GM19238 (cell line): ENCODE measurements around the gene EPS8L2.

ENCODE experiments used
- DNase-seq: peaks from one replicate; pipeline ENCODE4 v3.0.0; 2011; ENCODE audit warnings: low spot score; ENCODE audit not compliant: insufficient read length

The EPS8L2 gene

DNA sequence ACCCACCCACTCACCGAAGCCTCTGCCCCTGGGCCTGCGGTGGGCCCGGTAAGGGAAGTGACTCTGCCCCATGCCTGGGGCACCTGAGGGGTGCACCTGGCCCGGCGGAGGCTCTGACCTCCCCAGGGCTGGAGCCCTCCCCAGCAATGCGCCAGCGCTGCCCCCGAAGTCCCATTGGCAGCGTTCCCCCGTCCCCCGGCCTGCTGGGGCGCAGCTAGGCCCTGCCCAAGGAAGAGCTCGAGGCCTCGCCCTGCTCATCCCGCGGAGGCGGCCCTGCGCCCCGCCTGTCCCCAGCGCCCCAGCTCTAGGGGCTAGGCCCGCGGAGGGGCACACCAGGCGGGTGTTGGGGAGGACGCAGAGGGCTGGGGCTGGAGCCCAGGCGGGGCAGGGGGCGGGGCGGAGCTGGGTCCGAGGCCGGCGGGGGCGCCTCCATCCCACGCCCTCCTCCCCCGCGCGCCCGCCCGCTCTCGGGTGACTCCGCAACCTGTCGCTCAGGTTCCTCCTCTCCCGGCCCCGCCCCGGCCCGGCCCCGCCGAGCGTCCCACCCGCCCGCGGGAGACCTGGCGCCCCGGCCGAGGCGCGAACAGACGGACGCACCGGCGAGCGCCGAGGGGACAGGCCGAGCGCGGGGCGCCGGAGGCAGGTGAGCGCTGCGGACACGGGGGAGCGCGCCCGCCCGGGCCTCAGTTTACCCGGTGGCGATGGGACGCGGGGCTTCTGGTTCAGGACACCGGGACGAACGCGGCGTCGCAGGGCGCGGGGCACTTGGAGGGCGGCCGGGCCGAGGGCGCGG lies at the start of gene EPS8L2:
EPS8L2 (plus strand) TSS at position 586 of the 793 bp plus-strand sequence. CDS start 3,177 bp downstream, outside the sequence.
- DNase-seq: no peak

DNA sequence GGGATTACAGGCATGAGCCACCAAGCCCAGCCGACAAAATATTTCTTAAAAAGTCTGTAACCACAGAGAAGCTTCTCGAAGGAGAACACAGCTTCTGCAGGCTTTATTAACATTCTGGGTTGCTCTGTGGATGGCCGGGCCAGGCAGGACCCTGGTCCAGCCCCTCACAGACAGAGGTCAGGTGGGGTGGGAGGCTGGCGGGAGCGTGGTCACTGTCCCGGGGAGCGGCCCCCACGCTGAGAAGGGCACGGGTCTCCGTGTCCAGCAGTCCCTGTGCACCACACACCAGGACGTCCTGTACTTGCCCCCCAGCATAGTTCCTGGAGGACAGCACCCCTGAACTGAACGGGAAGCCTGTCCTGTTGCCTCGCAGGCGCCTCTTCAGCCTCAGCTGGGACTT lies 49.6 kb upstream of the EPS8L2 start:
- no peak for DNase-seq

DNA sequence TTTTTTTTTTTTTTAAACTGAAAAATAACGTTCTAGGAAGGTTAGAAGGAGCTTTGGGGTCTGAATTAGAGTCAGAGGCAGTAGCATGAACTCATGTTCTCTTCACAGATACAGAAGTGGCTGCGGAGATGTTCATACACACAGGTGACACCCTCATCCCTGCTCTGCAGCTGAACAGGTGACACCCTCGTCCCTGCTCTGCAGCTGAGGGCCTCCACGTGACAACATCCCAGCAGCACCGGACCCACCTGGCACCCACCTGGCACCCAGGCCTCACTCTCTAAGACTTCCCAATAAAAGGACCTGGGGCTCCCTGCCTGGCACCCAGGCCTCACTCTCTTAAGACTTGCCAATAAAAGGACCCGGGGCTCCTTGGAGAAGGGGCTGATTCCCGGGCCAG lies 49.2 kb upstream of the EPS8L2 start:
- DNase-seq: no peak

DNA sequence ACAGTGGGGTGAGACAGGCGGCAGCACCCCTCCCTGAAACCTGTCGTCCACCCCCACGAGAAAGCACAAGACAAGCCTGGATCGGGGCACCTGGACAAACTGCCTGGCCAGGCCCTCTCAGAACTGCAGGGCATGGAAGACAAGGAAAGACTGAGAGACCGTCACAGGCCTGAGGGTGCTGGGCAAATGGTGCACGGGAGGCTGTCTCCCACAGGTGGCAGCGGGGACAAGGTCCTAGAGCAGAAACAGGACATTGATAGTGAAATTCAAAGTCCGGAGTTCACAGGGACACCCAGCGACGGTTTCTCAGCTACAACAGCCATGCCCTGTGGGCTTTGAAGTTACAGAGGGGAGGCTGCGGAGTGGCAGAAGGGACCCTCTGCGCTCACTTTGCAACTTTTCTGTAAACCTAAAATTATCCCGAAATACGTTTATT lies 48.3 kb upstream of the EPS8L2 start:
- no peak for DNase-seq

DNA sequence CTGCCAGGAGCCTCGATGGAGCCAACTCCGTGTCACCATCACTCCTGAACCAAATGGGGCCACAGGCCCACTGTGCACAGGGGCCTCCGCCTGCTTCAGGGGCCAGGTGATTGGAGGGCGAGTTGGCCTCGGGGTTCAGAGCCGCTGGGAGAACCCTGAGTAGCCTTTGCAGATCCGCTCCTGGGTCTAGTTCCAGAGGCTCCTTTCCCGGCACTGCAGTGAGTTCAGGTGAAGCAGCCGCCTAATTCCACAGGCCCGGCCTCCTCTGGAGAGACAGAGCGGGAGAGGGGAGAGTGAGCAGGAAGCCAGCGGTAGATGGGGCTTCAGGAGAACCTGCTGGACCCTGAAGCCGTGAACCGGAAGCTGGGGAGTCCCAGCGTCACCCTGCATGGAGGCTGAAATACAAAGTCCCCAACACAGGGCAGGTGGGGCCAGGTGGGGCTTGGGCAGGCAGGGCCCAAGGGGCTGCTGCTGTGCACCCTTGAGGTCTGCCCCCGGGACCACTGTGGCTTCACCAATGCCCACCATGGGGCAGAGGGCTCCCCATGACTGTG lies 46.4 kb upstream of the EPS8L2 start:
- no peak for DNase-seq

DNA sequence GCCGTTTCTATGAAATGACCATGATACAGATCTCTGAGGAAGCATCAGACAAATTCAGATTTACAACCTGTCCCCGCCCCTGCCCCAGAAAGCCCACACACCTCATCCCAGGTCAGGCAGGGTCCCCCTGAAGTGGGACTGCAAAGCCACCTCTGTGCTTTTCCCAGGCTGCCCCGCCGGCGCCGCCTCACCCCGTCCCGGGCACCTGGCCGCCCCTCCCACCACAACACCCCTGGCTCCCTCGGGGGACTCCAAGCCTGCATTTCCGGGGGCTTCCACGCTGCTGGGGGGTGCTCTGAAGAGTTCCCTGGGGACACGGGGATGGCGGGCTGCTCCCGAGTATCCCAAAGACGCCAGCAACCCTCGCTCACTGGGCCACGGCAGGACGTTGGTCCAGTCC lies 45.8 kb upstream of the EPS8L2 start:
- DNase-seq: no peak

DNA sequence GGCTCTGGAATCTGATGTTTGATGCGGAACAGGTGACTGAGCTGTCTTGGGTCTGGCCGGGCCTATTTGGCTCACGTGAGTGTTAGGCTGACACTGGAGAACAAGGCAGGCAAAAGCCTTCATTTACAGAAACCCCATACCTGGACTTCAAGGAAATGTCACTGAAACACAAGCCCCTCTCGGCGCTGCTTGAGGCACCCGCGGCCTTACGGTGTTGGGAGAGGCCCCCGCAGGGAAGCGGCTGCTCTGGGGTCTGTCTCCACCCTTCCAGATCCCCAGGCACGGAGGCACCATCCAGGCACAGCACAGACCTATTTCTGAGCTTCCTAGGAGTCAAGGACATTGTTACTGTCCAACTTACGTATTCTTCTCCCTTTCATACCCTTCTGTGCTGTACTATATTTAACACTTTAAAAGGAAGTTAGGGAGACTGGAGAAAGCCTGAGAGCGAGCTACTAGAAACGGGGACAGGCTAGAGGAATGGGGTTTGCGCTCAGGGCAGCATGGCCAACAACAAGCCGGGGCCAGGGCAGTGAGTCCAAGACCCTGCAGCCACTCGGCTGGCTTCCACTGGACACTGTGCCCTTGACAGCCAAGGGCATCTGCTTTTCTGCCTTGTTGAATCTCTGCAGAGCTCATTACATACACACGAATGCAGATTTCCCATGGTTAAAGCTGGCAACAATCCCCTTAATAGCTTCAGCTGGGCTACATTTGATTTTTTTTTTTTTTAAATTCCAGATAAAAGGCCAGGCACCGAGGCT lies 45.2 kb upstream of the EPS8L2 start:
- DNase-seq: no peak

DNA sequence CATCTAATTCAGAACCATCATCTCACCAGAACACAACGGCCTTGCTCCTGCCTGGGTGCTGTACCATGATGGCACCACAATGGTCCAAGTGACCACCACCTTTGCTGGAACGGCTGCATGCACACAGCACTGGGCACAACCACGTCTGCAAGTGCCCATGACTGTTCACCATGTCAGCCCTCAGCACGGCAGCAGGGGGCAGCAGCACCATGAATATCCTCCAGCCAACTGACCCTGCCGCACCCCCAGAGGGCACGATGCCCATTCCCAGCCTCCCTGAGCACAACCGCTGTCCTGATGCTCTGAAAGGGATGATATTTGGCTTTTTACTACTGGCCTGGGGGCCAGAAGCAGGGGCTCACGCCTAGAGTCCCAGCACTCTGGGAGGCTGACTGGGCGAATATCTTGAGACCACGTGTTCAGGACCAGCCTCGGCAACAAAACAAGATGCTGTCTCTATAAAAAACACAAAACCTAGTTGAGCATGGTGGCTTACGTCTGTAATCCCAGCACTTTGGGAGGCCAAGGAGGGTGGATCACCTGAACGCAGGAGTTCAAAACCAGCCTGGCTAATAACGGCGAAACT lies 43.2 kb upstream of the EPS8L2 start:
- peak; percentile 72 for DNase-seq

DNA sequence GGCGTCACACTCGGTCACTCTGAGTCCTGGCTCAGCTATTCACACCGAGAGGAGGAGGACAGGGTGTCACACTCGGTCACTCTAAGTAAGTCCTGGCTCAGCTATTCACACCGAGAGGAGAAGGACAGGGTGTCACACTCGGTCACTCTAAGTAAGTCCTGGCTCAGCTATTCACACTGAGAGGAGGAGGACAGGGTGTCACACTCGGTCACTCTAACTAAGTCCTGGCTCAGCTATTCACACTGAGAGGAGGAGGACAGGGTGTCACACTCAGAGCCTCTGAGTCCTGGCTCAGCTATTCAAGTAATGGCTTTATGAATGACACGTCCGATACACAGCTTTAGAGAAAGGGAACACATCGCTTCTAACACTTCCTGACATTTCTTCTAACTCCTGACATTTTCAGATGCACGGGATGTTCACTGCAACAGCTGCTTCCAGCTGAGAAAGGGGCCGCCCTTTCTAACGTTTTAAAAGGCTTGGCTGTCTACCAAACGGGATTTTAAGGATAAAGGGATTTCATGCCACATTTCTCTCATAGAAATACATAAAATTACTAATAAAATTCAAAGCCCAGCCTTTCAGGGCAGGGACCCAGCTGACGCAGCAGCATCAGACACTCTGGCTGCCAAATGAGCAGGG lies 40.8 kb upstream of the EPS8L2 start:
- DNase-seq: no peak

DNA sequence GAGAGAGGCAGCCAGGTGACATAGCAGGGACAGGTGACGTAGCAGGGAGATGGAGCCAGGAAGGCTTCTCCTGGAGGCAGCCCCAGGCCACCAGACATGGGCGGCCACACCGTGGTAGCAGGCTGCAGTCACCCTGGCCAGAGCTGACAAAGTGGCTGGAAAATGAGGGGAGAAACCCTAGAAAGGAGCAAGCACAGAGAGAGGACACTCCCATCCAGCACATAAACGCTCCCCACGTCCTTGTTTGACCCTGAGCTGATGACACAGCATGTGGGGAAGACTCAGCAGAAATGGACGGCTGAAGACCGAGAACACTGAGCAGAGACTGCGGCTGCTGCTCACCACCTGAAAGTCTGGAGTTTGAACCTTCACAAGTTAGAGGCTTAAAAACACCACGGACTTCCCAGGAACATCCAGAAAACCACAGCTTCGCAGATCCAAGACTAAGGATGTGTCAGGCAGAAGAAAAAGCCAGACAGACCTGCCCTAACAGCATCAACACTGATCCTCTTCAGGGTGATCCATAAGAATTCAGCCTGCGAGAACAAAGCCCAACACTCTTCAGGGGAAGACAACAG lies 40.2 kb upstream of the EPS8L2 start:
- no peak for DNase-seq

DNA sequence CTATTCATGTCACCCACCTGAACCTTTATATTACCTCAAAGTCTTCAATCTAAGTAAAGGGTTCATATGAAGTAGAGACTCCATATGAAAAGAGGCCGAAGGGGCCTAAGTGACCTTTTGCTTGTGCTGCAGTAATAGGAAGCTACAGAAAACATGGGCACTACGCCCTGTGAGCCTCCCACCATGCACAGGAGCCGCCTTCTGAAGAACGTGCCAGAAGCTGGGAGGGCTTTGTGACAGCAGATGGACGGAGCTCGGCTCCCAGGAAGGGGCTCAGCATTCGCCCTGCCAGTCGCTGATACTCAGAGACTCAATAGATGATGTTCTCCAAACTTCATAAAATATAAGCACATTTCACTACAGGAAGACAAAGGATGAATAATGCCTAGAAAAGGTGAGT lies 32.2 kb upstream of the EPS8L2 start:
- DNase-seq: no peak

DNA sequence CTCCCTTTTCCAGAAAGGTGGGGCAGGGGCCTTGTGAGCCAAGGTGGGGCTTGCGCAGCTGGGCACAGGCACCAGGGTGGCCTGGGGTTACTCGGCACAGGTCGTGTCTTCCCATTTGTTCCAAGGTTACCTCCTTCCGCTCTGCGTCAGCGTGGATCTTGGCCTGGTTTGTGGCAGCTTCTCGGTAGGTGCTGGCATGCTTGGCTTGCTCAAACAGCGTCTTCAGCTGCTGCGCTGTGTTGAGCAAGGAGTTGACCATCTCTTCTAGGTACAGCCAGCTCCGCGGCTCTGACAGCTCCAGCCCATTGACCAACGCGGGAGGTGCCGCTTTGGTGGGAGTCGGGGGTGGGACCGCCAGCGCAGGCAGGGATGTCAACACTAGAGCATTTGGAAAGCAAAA lies 31.6 kb upstream of the EPS8L2 start:
- no peak for DNase-seq

DNA sequence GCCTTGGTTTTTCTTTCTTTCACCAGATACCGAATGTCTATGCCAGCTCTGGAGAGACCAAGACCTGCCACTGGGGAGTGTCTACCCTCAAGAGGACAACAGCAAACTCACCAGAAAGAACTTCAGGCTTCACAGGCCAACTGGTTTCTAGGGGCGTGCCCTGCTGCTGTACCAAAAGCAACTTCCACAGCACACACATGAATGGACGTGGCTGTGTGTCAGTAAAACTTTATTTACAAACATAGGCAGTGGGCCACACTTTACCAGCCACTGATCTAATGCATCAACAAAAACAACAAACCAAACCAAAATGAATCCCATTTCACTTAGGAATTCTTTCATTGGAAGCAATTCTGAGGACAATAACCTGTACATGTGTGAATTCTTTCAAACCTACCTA lies 27.7 kb upstream of the EPS8L2 start:
- no peak for DNase-seq

DNA sequence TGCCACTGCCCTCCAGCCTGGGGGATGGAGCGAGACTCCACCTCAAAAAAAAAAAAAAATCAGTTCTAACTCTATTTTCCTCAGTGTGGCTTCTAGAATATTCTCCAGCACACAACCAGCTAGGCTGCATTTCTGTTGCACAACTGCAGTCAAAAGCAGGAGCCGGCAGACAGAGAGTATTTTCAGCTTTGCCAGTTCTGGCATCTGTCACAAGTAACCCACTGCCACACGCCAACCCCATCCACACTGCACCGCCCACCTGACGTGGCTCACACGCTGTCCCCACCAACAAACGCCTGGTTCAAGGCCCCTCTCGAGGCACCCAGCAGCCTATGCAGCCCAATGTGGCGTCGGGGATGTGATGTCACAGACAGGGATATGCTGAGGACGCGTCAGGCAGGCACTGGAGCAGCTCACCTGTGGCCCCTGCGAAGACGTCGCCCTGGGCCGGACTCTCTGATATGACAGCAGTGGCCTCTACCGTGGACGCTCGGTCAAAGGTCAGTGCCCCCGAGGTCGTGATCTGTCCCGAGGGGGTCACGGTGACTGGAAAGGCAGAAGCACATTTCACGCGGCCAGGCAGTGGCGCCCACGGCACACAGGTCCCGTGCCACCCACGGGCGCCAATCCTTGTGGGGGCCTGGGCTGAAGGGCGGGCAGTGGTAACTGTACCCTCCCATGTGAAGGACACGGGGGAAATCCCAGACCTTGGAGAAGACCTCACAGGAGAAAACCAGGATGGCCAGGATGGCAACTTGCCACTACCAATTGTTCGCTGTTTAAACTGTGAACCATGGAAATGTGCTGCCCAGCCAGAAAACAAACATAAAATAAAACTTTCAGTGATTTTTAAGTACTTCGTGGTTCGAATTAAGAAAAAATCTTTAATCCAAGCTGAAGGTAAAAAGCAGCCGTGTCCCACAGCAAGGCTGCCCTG lies 26.5 kb upstream of the EPS8L2 start:
- DNase-seq: no peak

DNA sequence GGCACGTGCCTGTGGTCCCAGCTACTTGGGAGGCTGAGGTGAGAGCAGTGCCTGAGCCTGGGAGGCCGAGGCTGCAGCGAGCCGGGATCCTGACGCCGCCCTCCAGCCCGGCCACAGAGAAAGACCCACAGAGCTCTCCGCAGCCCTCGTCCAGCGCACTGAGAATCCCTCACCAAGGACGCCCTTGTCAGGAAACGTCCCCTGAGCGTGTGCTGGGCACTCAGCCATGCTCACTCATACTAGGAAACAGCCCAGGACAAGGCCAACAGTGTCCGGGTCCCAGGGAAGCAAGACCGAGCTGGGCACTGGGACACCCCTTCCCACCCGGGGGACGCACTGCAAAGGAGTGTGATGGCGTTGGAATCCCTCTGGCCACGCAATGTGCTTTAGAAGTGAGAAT lies 25.6 kb upstream of the EPS8L2 start:
- no peak for DNase-seq

DNA sequence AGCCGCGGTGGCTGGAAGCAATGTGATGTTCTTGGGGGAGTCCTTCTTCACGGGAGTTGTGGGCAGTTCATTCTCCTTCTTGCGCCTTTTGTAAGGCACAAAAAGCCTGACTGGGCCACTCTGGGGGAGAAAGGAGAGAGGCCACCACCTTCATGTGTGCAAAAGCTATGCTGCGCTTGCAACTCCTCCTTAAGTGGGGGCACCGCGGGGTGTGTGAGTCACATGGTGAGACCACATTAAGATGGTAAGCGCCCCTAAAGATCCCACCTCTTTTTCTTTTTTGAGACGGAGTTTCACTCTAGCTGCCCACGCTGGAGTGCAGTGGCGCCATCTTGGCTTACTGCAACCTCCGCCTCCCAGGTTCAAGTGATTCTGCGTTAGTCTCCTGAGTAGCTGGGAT lies 25.1 kb upstream of the EPS8L2 start:
- no peak for DNase-seq

DNA sequence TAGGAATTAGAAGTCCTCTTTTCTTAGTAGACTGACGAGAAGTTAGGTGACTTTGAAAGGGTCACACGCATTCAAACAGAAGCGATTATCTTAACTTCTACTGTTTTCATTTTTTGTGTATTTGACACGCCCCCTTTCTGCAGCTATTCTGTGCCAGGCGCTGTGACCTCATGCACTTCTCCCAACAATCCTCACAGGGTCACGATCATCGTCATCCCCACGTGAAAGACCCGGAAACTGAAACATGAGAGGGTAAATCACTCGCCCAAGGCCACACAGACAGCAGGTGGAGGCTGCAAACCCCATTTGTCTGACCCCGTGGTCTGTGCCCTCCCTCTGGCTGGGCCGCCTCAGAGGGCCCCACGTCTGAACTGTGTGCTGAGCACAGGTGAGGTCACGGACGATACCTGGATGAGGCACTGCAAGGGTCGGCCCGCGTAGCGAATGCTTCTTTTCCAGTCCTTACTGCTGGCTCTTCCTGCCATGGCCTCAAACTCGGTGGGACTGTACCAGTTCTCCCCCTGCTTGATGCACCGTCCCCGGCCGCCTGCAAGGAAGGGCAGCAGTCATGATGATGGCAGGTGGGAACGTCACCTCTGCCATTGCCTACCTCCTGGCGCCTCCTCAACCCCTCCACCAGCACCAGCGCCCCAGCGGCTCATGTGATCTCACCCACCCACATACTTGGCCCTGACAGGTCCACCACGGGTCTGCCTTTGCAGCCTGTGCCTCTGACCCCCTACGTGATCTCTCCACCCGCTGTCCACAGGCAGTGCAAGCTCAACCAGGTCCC lies 19.4 kb upstream of the EPS8L2 start:
- no peak for DNase-seq

DNA sequence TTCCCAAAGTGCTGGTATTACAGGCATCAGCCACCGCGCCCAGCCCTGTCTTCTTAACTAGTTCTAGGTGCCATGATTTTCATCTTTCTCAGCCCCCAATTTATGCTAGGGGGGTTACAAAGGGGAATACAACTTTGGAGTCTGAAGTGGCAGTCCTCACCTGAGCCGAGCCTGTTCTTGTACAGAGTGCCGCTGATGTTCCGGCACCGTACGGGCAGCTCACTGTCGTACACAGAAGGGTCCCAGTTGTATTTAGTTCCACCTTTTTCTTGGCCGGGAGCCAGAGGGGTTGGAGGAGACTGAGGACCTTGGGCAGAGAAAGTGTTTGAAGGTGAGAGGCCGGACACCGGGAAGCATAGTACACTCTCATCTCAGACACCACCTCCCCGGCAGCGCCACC lies 18.3 kb upstream of the EPS8L2 start:
- no peak for DNase-seq

DNA sequence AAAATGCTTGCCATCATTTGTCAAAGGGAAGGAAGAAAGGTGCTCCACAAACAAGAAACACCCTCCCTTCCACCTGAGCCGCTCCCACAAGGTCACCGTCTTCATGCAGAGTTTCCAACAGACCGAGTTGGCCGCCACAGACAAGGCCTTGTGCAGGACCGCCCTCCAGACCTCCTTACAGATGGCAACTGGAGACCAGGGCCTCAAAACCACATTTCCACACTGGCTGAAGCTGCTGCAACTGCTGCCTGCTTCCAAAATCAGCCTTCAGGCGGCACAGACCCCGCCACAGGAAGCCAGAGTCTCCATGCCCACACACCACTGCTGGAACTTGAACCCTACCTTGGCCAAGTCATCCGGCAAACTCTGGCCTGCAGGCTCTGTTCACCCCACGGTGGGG lies 17.4 kb upstream of the EPS8L2 start:
- DNase-seq: no peak
